PFSK-1 (cell line): ENCODE data around the gene ARFGEF2.

Experiments
- FOXP2 ChIP-seq: optimal IDR thresholded peaks from 2 replicates; pipeline ENCODE3; 2011; ENCODE audit warnings: borderline replicate concordance, control low read depth, inconsistent platforms; ENCODE audit not compliant: insufficient read depth; ENCODE audit errors: extremely low read length, extremely low read depth
- POLR2AphosphoS5 ChIP-seq: IDR thresholded peaks from 2 replicates; pipeline ENCODE4 v1.6.1; 2012; ENCODE audit warnings: low read depth, mild to moderate bottlenecking, control low read depth, low read length, moderate library complexity
- SIN3A ChIP-seq: IDR thresholded peaks from 2 replicates; pipeline ENCODE4 v1.6.1; 2012; ENCODE audit warnings: mild to moderate bottlenecking, low read length, moderate library complexity, borderline replicate concordance; ENCODE audit not compliant: insufficient read depth
- TAF1 ChIP-seq: IDR thresholded peaks from 2 replicates; pipeline ENCODE4 v1.6.1; 2012; ENCODE audit warnings: low read length, control low read depth, borderline replicate concordance; ENCODE audit not compliant: insufficient read depth
- TF ChIP-seq, protein P1 (sequence below), 2 experiments: IDR thresholded peaks; 2 replicates each; pipeline versions ENCODE4 v1.6.1 to v1.8.0; 2011 to 2012; ENCODE audit warnings: low read depth in 2 of 2, low read length in 2 of 2, control low read depth in 1 of 2, inconsistent platforms in 1 of 2, mild to moderate bottlenecking in 1 of 2, moderate library complexity in 1 of 2; ENCODE audit not compliant: insufficient read depth in 1 of 2

ARFGEF2 gene

DNA sequence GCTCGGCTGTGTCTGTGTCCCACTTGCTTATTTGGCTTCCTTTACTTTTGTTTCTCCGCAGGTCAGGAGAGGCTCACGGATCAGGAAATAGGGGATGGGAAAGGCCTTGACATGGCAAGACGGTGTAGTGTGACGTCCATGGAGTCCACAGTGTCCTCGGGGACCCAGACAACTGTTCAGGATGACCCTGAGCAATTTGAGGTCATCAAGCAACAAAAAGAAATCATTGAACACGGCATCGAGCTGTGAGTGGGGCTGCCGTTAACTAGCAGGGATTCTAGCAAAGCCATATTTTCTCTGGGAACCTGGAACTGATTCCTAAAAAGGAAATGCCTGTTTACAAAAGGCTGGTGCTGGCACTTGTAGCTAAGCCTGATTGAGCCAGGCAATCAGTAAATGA is 54.4 kb downstream of the ARFGEF2 start:
- TF ChIP-seq, protein P1, sequence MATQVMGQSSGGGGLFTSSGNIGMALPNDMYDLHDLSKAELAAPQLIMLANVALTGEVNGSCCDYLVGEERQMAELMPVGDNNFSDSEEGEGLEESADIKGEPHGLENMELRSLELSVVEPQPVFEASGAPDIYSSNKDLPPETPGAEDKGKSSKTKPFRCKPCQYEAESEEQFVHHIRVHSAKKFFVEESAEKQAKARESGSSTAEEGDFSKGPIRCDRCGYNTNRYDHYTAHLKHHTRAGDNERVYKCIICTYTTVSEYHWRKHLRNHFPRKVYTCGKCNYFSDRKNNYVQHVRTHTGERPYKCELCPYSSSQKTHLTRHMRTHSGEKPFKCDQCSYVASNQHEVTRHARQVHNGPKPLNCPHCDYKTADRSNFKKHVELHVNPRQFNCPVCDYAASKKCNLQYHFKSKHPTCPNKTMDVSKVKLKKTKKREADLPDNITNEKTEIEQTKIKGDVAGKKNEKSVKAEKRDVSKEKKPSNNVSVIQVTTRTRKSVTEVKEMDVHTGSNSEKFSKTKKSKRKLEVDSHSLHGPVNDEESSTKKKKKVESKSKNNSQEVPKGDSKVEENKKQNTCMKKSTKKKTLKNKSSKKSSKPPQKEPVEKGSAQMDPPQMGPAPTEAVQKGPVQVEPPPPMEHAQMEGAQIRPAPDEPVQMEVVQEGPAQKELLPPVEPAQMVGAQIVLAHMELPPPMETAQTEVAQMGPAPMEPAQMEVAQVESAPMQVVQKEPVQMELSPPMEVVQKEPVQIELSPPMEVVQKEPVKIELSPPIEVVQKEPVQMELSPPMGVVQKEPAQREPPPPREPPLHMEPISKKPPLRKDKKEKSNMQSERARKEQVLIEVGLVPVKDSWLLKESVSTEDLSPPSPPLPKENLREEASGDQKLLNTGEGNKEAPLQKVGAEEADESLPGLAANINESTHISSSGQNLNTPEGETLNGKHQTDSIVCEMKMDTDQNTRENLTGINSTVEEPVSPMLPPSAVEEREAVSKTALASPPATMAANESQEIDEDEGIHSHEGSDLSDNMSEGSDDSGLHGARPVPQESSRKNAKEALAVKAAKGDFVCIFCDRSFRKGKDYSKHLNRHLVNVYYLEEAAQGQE (IDR thresholded peaks at IDR 0.05; ENCODE audit: insufficient read depth in 1 of 2, low read depth in 2 of 2, low read length in 2 of 2): no peak
- no peak for TF ChIP-seq POLR2AphosphoS5
- no peak for TF ChIP-seq FOXP2
- TF ChIP-seq TAF1: no peak
- TF ChIP-seq SIN3A: no peak

DNA sequence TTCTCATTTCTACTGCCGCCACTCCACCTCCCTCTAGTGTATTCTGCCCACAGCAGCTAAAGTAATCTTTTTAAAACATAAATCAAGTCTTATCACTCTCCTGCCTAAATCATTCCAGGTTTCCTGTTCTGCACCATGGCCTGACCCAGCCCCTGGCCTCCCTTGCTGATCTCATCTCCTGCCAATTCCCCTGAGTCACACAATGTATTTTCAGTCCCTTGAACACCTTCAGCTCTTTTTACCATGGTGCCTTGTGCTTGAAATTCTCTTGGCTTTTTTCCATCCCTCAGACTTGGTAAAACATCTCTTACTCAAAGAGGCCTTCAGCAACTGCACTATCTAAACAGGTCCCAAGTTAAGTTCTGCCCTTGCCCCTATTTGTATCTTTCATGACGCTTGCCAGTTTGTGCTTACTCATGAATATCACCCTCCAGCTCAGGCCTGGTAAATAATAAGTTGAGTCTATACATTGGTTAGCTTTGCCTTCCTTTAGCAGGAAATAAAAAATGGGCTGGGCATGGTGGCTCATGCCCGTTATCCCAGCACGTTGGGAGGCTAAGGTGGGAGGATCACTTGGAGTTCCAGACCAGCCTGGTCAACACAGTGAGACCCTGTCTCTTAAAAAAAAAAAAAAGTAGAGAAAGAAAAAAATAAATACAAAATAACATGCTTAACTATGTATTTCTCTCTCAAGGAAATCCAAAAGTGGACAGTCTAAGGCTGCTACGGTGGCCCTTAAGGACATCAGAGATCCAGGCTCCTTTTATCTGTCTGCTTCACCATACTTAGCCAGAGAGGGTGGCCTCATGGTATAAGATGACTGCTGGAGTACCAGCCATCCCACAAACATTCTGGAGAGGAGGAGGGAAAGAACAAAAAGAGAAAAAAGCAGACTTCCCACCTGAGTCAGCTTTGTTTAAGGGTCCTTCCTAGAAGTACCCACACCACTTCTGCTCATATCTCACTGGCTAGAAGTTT is 62.2 kb downstream of the ARFGEF2 start:
- TF ChIP-seq, protein P1 (IDR thresholded peaks at IDR 0.05; ENCODE audit: insufficient read depth in 1 of 2, low read depth in 2 of 2, low read length in 2 of 2): no peak
- TF ChIP-seq FOXP2 (no peak), POLR2AphosphoS5 (no peak), SIN3A (no peak), TAF1 (no peak)

DNA sequence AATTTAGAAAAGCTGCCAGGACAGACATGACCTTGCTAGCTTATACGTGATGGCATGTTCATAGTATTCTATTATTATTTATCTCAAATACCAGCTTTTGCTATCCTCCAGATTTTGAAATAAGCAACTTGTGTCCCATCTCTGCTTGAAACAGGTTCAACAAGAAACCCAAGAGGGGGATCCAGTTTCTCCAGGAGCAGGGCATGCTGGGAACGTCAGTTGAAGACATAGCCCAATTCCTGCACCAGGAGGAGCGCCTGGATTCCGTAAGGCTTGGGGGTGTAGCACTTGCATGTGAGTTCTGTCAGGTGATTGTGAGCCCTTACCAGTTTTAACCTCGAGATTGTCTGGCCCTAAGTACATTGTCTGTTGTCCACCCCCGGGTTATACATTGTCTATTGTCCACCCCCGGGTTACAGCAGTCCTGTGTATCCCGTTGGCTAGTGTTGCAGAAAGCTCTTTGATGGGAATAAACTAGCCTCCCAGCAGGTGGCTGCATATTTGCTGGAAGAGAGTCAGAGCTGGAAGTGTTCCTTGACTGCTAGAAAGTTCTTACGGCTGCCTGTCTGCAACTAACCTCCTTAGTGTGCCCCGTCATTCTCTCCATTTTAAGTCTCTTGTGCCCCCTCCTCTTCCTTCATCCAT is 63.2 kb downstream of the ARFGEF2 start:
- no peak for TF ChIP-seq TAF1
- no peak for TF ChIP-seq SIN3A
- TF ChIP-seq, protein P1 (IDR thresholded peaks at IDR 0.05; ENCODE audit: insufficient read depth in 1 of 2, low read depth in 2 of 2, low read length in 2 of 2): no peak
- no peak for TF ChIP-seq POLR2AphosphoS5
- TF ChIP-seq FOXP2: no peak

DNA sequence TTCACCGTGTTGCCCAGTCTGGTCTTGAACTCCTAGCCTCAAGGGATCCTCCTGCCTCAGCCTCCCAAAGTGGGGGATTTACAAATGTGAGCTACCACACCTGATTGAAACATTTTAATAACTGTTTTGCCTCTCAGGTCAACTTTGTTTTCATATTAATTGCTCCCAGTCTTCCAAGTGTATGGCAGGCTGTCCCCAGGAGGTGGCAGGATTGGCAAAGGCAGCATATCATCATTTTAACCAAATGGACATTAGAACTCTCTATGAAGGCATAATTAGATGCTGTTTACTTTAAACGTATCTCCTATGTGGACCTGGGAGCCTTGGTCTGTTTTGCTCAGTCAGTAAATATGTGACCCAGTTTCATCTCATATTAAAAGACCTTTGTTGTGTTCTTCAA is 65.4 kb downstream of the ARFGEF2 start:
- TF ChIP-seq POLR2AphosphoS5 (no peak), SIN3A (no peak)
- TF ChIP-seq, protein P1 (IDR thresholded peaks at IDR 0.05; ENCODE audit: insufficient read depth in 1 of 2, low read depth in 2 of 2, low read length in 2 of 2): no peak

DNA sequence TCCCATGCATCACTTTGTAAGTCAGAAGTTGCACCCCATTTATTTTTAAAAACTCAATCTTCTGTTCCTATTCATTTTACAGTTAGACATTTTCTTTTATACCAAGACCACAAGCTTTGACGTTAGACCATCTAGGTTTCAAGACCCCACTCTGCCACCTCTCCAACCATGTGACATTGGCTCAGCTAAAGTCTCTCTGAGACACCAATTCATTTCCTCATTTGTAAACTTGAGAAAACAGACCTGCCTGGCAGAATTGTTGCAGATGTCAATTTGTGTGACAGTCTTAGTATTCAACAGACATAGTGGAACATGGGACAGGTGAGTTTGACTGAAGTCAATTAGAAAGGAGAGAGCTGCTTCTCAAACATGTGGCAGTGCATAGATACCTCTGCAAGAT is 69.0 kb downstream of the ARFGEF2 start:
- TF ChIP-seq TAF1 (no peak), FOXP2 (no peak), SIN3A (no peak), POLR2AphosphoS5 (no peak)
- TF ChIP-seq, protein P1 (IDR thresholded peaks at IDR 0.05; ENCODE audit: insufficient read depth in 1 of 2, low read depth in 2 of 2, low read length in 2 of 2): no peak
